HepG2 (cell line): ENCODE measurements around the gene MCM3AP. TPM values are rescaled to one million over a fixed set of nuclear protein-coding genes. Genes with fewer than 3 reads are reported as not detected.

Experiments
- ARNTL ChIP-seq: sonication (generic); formaldehyde crosslinking; IDR thresholded peaks from 2 replicates; pipeline ENCODE4 v1.4.0; 2020; ENCODE audit warnings: mild to moderate bottlenecking, missing genetic modification reagents
- KDM2A ChIP-seq: sonication (generic); formaldehyde crosslinking; IDR thresholded peaks from 2 replicates; pipeline ENCODE4 v1.4.0; 2020; ENCODE audit warnings: low read depth, missing genetic modification reagents, borderline replicate concordance
- NFATC3 ChIP-seq: sonication (generic); formaldehyde crosslinking; IDR thresholded peaks from 2 replicates; pipeline ENCODE4 v1.5.1; 2020; ENCODE audit warnings: mild to moderate bottlenecking, missing genetic modification reagents
- NR2F1 ChIP-seq, 2 experiments: fragments of 450-650 bp in 1 of 2; formaldehyde crosslinking in 1 of 2; IDR thresholded peaks; 2 replicates each; pipeline versions ENCODE4 v1.5.0 to v1.6.1; 2016 to 2020; ENCODE audit warnings: mild to moderate bottlenecking in 1 of 2, missing compliant biosample characterization in 1 of 2, missing genetic modification reagents in 1 of 2, moderate library complexity in 1 of 2
- PPARG ChIP-seq: conservative IDR thresholded peaks from 2 replicates; pipeline ENCODE4 v1.6.1; 2016; ENCODE audit warnings: missing biosample characterization, missing genetic modification reagents
- SALL2 ChIP-seq: sonication (generic); formaldehyde crosslinking; IDR thresholded peaks from 2 replicates; pipeline ENCODE4 v1.8.1; 2023; ENCODE audit warnings: mild to moderate bottlenecking, missing genetic modification reagents, inconsistent platforms
- SAP130 ChIP-seq: IDR thresholded peaks from 2 replicates; pipeline ENCODE4 v1.6.1; 2016; ENCODE audit warnings: low read depth
- SMAD1 ChIP-seq: sonication (generic); formaldehyde crosslinking; IDR thresholded peaks from 2 replicates; pipeline ENCODE4 v1.4.0; 2020; ENCODE audit warnings: missing genetic modification reagents, low read depth, mild to moderate bottlenecking, borderline replicate concordance
- SRSF9 ChIP-seq: fragments of 200-400 bp; formaldehyde crosslinking; IDR thresholded peaks from 2 replicates; pipeline ENCODE4 v1.6.1; 2018; ENCODE audit warnings: borderline replicate concordance, mild to moderate bottlenecking, low read depth, low read length; ENCODE audit not compliant: insufficient read depth, poor library complexity, severe bottlenecking
- ZNF160 ChIP-seq: sonication (generic); formaldehyde crosslinking; IDR thresholded peaks from 2 replicates; pipeline ENCODE4 v1.8.0; 2022; ENCODE audit warnings: mild to moderate bottlenecking, inconsistent platforms, missing genetic modification reagents
- polyA plus RNA-seq, 8 experiments: library from polyadenylated mRNA; depleted of rRNA in 3 of 8; stranded (reverse) in 7 of 8; unstranded in 1 of 8; fragments of >200 nt; fragmentation: Illumina TruSeq in 4 of 8; extraction: Trizol in 4 of 8; gene quantifications; 2 replicates each; pipeline versions ENCODE4 v1.2.1 to v1.2.3, GENCODE V29; 2011 to 2016; ENCODE audit warnings: low read depth in 4 of 8, missing spikeins in 1 of 8, mixed read lengths in 1 of 8; ENCODE audit not compliant: insufficient read depth in 1 of 8
- total RNA-seq, 5 experiments: library from RNA; depleted of rRNA; stranded (reverse); fragments of >200 nt; fragmentation: Illumina TruSeq; extraction: Trizol; gene quantifications; 2 replicates each; pipeline ENCODE4 v1.2.3, GENCODE V29; 2016; ENCODE audit warnings: low read depth in 1 of 5
- TF ChIP-seq, protein P1 (sequence below), 2 experiments: fragments of 450-650 bp in 1 of 2; sonication (generic) in 1 of 2; formaldehyde crosslinking; IDR thresholded peaks; 2 replicates each; pipeline versions ENCODE4 v1.5.0 to v1.8.0; 2020 to 2022; ENCODE audit warnings: mild to moderate bottlenecking in 1 of 2, missing genetic modification reagents in 1 of 2
- TF ChIP-seq, protein P2 (sequence below): IDR thresholded peaks from 2 replicates; pipeline ENCODE4 v1.6.1; 2016; ENCODE audit warnings: low read depth, missing genetic modification reagents, missing compliant biosample characterization
- TF ChIP-seq, protein P3 (sequence below): sonication (generic); formaldehyde crosslinking; IDR thresholded peaks from 2 replicates; pipeline ENCODE4 v1.5.1; 2020; ENCODE audit warnings: mild to moderate bottlenecking, missing genetic modification reagents
- TF ChIP-seq, protein P4 (sequence below), 2 experiments: sonication (generic) in 1 of 2; formaldehyde crosslinking in 1 of 2; IDR thresholded peaks; 2 replicates each; pipeline versions ENCODE4 v1.4.0 to v1.6.1; 2018 to 2020; ENCODE audit warnings: missing genetic modification reagents in 2 of 2, borderline replicate concordance in 1 of 2, low read depth in 1 of 2, mild to moderate bottlenecking in 1 of 2, missing biosample characterization in 1 of 2
- TF ChIP-seq, protein P5 (sequence below): sonication (generic); formaldehyde crosslinking; IDR thresholded peaks from 2 replicates; pipeline ENCODE4 v1.4.0; 2020; ENCODE audit warnings: missing genetic modification reagents

MCM3AP gene
- total and polyA plus RNA-seq, 2 of the 13 experiments (the other 11 are each of a cell fraction or from before 2014, with no cell fraction given), result 27.0 to 54.7 TPM

DNA sequence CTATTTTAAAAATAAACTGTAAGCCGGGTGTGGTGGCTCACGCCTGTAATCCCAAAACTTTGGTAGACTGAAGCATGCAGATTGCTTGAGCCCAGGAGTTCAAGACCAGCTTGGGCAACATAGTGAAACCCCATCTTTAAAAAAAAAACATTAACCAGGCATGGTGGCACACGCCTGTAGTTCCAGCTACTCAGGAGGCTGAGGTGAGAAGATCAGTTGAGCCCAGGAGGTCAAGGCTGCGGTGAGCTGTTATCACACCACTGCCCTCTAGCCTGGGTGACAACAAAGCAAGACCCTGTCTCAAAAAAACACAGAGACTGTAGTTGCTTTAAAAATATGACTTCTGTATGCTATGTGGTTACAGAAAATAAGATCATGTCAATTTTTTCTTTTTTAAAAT, 32.6 kb downstream of the MCM3AP start (continued):
- TF ChIP-seq, protein P1, sequence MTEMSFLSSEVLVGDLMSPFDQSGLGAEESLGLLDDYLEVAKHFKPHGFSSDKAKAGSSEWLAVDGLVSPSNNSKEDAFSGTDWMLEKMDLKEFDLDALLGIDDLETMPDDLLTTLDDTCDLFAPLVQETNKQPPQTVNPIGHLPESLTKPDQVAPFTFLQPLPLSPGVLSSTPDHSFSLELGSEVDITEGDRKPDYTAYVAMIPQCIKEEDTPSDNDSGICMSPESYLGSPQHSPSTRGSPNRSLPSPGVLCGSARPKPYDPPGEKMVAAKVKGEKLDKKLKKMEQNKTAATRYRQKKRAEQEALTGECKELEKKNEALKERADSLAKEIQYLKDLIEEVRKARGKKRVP (CRISPR knock-in tag; IDR thresholded peaks at IDR 0.05), result no peak
- TF ChIP-seq, protein P2, sequence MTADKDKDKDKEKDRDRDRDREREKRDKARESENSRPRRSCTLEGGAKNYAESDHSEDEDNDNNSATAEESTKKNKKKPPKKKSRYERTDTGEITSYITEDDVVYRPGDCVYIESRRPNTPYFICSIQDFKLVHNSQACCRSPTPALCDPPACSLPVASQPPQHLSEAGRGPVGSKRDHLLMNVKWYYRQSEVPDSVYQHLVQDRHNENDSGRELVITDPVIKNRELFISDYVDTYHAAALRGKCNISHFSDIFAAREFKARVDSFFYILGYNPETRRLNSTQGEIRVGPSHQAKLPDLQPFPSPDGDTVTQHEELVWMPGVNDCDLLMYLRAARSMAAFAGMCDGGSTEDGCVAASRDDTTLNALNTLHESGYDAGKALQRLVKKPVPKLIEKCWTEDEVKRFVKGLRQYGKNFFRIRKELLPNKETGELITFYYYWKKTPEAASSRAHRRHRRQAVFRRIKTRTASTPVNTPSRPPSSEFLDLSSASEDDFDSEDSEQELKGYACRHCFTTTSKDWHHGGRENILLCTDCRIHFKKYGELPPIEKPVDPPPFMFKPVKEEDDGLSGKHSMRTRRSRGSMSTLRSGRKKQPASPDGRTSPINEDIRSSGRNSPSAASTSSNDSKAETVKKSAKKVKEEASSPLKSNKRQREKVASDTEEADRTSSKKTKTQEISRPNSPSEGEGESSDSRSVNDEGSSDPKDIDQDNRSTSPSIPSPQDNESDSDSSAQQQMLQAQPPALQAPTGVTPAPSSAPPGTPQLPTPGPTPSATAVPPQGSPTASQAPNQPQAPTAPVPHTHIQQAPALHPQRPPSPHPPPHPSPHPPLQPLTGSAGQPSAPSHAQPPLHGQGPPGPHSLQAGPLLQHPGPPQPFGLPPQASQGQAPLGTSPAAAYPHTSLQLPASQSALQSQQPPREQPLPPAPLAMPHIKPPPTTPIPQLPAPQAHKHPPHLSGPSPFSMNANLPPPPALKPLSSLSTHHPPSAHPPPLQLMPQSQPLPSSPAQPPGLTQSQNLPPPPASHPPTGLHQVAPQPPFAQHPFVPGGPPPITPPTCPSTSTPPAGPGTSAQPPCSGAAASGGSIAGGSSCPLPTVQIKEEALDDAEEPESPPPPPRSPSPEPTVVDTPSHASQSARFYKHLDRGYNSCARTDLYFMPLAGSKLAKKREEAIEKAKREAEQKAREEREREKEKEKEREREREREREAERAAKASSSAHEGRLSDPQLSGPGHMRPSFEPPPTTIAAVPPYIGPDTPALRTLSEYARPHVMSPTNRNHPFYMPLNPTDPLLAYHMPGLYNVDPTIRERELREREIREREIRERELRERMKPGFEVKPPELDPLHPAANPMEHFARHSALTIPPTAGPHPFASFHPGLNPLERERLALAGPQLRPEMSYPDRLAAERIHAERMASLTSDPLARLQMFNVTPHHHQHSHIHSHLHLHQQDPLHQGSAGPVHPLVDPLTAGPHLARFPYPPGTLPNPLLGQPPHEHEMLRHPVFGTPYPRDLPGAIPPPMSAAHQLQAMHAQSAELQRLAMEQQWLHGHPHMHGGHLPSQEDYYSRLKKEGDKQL (CRISPR knock-in tag), result no peak
- TF ChIP-seq ZNF160 (no peak), SALL2 (CRISPR knock-in tag) (no peak), NFATC3 (CRISPR knock-in tag) (no peak), NR2F1 (CRISPR knock-in tag; IDR thresholded peaks at IDR 0.05) (peak; percentile 20 to 48; a peak in 1 of 4 replicates), KDM2A (CRISPR knock-in tag) (no peak), SMAD1 (CRISPR knock-in tag) (no peak), SRSF9 (no peak), PPARG (CRISPR knock-in tag) (no peak), SAP130 (CRISPR knock-in tag) (peak; percentile 27; the same call in 1 of the 2 replicates), ARNTL (CRISPR knock-in tag) (no peak)
- TF ChIP-seq, protein P3, sequence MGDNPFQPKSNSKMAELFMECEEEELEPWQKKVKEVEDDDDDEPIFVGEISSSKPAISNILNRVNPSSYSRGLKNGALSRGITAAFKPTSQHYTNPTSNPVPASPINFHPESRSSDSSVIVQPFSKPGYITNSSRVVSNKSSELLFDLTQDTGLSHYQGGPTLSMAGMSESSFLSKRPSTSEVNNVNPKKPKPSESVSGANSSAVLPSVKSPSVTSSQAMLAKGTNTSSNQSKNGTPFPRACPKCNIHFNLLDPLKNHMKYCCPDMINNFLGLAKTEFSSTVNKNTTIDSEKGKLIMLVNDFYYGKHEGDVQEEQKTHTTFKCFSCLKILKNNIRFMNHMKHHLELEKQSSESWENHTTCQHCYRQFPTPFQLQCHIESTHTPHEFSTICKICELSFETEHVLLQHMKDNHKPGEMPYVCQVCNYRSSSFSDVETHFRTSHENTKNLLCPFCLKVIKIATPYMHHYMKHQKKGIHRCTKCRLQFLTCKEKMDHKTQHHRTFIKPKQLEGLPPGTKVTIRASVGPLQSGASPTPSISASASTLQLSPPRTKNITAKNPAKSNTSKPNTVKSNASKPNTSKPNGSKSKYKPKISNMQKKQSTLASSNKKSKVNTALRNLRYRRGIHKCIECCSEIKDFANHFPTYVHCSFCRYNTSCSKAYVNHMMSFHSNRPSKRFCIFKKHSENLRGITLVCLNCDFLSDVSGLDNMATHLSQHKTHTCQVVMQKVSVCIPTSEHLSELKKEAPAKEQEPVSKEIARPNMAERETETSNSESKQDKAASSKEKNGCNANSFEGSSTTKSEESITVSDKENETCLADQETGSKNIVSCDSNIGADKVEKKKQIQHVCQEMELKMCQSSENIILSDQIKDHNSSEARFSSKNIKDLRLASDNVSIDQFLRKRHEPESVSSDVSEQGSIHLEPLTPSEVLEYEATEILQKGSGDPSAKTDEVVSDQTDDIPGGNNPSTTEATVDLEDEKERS (CRISPR knock-in tag), result no peak
- TF ChIP-seq, protein P4, sequence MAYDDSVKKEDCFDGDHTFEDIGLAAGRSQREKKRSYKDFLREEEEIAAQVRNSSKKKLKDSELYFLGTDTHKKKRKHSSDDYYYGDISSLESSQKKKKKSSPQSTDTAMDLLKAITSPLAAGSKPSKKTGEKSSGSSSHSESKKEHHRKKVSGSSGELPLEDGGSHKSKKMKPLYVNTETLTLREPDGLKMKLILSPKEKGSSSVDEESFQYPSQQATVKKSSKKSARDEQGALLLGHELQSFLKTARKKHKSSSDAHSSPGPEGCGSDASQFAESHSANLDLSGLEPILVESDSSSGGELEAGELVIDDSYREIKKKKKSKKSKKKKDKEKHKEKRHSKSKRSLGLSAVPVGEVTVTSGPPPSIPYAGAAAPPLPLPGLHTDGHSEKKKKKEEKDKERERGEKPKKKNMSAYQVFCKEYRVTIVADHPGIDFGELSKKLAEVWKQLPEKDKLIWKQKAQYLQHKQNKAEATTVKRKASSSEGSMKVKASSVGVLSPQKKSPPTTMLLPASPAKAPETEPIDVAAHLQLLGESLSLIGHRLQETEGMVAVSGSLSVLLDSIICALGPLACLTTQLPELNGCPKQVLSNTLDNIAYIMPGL (CRISPR knock-in tag; IDR thresholded peaks at IDR 0.05; ENCODE audit: borderline replicate concordance in 1 of 2, low read depth in 1 of 2), result no peak
- TF ChIP-seq, protein P5, sequence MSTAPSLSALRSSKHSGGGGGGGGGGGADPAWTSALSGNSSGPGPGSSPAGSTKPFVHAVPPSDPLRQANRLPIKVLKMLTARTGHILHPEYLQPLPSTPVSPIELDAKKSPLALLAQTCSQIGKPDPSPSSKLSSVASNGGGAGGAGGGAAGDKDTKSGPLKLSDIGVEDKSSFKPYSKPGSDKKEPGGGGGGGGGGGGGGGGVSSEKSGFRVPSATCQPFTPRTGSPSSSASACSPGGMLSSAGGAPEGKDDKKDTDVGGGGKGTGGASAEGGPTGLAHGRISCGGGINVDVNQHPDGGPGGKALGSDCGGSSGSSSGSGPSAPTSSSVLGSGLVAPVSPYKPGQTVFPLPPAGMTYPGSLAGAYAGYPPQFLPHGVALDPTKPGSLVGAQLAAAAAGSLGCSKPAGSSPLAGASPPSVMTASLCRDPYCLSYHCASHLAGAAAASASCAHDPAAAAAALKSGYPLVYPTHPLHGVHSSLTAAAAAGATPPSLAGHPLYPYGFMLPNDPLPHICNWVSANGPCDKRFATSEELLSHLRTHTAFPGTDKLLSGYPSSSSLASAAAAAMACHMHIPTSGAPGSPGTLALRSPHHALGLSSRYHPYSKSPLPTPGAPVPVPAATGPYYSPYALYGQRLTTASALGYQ (CRISPR knock-in tag), result no peak
